Colon (tissue), 2 donors: ENCODE results near the gene MAP4K3.
"Not testable (repeated sequence)": the region's sequence is repeated elsewhere in the genome, so short reads cannot be mapped to it uniquely, and the experiment has no call there.

Experiments used
- FAIRE-seq: peaks from 2 replicates; lab custom pipeline; 2012; peaks lifted over from hg19 to GRCh38; lab: Jason Lieb, UNC
- donor health status: control.
- donor health status: control.

MAP4K3 gene

DNA sequence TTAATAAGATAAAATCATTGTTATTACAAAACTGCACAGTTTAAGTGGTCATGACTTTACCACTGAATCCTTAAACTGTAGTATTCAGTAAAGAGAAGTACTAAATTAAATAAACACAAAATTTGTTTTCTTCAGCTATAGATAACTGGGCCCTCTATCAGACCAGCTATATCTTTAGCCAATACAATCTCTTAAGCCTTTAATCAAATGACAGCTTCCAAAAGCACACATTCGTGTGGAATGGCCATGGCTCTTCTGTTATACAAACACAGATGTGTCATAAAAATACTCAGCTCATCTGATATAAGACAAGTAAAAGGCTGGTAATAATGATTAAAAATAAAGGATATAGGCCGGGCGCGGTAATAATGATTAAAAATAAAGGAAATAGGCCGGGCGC is 135.7 kb downstream of the MAP4K3 start:
- no peak for FAIRE-seq

DNA sequence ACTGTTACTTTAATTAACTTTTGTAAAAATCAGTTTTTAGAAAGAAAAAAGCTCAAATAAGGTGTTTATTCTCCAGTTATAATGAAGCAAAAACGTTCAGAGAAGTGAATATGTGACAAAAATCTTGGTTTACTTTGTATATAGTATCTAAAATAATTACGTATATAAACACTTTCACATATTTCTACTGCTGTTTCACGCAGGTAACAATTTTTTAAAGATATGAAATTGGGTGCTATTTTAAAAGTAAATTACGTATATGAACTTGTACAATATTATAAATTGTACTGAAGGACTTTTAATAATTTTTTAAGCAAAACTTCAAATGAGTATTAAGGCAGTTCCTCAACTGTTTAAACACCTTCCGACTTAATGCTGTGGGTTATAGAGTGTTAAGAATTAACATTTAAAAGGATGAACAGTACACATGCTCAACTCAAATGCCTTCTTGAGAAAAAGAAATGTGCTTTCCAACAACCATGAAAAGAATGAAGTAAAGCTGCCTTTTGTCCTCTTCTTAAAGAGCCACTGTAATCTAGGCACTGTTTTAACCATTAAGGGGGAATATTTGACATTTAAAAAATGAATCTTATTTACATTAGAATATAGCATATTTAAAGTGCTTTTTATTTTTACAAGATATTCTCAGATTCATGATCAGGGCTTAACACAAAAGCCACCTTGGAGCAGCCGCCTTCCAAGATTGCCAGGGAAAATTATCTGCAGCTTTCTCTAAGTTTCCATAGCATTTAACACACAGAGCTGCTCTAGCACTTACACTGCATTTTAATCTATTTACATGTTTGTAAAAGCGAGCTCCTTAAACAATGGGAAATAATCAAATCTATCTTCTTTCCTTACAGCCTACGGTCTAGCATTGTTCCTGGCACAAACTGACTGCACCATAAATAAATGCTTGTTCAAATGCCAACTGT is 136.8 kb downstream of the MAP4K3 start:
- no peak for FAIRE-seq

DNA sequence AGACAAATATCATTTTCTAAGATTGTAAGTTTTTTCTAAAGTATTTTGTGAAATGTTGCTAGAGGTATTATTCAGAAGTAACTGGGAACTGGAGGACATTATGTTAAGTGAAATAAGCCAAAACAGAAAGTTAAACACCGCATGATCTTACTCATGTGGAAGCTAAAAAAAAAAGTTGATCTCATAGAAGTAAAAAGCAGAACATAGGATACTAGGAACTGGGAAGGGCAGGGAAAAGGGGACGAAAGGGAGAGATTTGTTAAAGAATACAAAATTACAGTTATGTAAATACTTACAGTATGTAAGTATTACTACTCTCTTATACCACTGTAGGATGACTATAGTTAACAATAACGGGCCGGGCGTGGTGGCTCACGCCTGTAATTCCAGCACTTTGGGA is 146.7 kb downstream of the MAP4K3 start:
- FAIRE-seq = no peak

DNA sequence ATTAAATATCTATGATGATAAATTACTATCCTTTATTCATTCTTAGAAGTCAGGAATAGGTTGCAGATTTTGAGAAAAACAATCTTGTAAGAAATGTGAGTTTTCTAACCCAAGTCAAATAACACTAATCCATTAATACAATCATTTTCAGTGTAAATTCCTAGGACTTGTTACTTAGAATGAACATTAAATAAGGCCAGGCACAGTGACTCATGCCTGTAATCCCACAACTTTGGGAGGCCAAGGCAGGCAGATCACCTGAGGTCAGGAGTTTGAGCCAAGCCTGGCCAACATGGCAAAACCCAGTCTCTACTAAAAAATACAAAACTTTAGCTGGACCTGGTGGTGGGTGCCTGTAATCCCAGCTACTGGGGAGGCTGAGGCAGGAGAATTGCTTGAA is 147.5 kb downstream of the MAP4K3 start:
- FAIRE-seq = no peak

DNA sequence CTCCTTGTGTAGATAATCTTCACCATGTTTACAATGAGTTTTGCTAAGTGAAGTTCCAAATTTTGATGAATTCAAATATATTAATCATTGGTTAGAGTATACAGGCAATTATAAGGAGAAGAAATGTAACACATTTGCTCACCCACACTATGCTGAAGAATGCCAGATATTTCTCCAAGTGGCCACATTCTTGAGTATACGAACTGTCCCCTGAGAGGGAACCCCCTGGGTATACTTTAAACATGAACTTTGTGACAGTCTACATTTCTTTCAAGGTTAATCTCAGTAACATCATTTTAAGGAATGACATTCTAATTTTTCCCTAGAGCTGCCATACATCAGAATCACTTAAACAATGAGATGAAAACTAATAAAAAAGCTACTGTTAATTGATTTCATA is 153.5 kb downstream of the MAP4K3 start:
- no peak for FAIRE-seq

DNA sequence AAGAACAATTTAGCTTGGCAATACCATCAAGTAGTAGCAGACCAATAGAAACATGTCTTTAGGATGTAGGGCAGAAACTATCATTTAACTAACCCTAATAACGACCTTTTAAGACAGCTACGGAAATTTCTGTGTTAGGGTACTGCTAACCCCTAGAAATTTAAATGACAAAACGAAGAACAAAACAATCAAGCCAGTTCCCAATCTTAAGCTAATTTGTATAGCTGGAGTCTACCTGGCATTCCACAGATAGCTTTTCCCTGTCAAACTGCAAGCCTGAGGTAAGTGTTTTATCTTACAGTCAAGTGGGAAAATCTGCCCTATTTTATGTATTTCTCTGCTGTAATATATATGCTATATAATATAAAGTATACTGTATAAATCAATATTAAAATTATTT is 155.7 kb downstream of the MAP4K3 start:
- no peak for FAIRE-seq

DNA sequence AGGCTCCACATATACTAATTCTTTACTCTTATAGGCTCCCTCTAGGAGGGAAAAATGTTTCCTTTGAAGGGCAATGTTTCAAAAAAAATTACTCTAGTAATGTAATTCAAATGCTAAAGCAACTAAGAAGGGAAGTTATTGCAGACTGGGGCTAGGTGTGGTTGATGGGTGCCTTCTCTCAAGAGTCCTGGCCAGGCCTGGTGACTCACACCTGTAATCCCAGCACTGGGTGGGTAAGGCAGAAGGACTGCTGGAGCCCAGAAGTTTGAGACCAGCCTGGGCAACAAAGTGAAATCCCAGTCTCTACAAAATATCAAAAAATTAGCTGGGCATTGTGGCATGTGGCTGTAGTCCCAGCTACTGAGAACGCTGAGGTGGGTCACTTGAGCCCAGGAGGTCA is 162.1 kb downstream of the MAP4K3 start:
- no peak for FAIRE-seq

DNA sequence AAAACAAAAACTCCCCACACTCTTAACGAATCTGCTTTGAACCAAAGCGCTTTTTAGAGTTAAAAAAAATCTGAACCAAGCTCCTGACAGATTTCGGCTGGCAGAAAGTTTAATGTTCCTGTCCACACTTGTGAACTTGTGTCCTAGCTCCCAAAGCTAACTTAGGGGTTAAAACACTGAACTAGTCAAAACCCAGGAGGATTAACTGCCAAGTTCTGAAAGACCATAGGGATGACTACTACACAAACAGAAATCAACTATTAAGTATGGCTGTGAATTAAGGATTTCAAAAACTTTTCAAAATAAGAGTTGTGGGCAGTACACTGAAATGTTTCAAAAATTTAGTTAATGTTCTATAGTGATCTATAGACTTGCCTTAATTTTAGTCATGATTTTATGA is 167.1 kb downstream of the MAP4K3 start:
- FAIRE-seq = no peak

DNA sequence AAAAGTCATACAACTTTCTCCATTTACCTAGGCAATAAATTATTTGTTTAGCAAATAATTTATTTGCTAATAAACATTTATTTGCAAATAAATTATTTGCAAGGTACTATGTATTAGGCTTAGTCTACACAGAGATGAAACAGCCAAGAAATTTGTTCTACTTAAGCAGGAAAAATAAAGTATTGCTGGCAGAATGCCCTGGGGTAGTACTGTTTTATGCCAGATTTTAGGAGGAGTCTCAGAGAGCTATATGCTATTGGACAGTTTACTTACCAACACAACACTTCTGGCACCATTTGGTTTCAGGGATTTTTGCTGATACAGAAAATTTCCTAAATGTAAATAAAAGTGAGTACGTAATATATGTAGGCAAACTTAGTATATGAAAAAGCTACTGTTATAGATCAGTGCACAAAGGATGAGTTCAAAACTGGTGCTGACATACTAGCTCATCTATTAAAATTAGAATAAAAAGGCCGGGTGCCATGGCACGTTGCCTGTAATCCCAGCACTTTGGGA is 170.1 kb downstream of the MAP4K3 start:
- FAIRE-seq = no peak

DNA sequence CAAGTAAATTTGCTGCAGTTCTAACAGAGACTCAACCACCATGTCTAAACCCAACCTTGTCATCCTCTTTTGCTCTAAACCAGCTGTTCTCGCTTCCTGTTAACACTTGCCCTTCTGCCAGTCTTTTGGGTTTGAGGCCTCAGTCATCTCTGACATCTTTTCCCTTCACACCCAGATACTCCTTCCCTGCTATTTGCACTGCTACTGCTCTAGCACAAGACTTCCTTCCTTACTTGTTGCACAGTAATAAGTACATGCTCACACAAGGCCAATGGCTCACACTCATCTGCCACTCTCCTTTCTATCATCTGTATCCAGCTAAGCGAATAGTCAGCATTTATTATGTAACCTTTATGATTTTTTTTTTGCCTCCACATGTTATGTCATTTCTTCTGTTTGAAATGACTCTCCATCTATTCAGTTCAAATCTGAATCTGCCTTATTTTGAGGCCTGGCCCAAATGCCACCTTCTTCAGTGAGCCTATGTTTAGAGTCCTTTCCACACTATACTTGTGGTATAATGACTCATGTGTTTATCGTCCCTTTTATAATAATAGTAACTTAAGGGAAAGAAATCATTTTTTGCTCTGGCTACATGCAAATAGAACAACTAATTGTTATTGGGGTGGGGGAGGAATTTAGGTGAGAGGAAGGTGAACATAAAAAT is 170.8 kb downstream of the MAP4K3 start:
- FAIRE-seq = no peak

DNA sequence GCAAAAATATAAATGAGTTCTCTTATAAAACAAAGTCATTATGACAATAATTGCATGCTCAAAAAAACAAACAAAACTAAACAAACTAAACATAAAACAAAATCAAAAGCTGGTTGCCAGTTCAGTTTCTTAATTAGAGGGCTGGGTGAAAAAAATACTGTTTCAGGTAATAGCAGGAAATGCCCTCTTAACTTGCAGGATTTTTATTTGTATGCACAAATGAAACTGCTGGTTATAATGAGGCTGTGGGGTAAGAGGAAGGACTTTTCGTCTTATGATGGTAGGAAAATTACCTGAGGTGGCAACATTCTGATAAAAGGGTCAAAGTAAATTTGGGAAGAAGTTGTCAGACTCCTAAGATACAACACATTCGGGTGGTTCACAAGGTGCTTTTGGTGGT is 171.8 kb downstream of the MAP4K3 start:
- FAIRE-seq = no peak

DNA sequence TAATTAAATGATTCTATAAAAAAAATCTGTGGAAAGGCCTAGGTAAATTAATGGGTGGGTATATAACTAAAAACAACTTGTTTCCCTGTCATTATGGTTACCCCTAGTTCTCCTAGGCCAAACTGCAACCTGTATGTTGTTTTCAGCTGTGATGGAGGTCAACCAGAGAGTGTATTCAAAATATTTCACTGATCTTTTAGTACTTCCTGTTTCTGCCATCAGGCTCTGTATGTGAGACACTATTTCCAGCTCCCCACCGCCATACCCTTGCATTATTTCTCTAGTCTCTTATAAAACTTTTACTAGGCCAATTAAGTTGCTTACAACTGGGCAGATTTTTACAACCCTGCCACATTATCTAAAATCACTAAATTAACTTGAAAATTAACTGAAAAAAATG is 172.4 kb downstream of the MAP4K3 start:
- no peak for FAIRE-seq

DNA sequence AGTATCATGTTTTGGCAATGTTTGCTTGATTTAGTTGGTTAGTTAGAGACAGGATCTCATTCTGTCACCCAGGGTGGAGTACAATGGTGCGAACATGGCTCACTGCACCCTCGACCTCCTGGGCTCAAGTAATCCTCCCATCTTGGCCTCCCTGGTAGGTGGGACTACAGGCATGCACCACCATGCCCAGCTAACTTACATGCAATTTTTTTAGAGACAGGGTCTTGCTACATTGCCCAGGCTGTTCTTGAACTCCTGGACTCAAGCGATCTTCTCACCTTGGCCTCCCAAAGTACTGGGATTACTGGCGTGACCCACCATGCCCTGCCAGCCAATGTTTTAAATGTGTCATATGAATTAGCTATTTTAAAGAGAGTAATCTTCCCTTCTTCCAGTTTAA is 177.0 kb downstream of the MAP4K3 start:
- FAIRE-seq = no peak

DNA sequence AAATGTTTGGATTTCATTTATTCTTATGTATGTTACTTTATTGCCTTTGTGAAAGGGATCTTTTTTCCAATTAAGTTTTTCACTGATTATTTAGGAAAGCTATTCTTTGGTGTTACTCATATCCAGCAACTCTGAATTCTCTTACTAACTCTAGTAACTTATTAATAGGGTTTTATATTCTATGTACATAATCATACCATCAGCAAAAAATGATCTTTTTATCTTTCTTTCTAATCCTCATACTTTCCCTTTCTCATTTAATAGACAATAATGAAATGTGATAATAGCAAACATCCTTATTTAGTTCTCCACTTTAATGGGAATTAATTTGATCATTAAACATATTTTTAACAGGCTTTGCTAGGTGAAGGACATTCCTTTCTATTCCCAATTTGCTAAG is 181.0 kb downstream of the MAP4K3 start:
- no peak for FAIRE-seq

DNA sequence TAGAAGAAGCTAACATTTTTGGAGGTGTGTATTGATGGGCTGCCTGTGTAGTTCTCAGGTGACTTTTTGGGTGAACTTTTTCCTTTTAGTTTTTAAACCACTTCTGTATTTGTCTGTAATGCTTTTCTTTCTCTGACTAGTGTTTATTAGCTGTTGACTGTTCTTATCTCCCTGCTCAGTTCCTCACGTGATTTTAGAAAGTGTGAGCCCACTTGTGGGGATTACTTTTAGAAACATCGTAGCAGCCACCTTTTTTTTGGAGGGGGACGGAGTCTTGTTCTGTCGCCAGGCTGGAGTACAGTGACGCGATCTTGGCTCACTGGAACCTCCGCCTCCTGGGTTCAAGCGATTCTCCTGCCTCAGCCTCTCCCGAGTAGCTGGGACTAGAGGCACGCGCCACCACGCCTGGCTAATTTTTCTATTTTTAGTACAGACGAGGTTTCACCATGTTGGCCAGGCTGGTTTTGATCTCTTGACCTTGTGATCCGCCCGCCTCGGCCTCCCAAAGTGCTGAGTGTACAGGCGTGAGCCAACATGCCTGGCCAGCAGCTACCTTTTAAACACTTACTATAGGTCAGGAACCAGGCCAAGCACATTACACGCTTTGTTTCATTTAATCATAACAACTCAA is 184.1 kb downstream of the MAP4K3 start:
- FAIRE-seq = no peak

DNA sequence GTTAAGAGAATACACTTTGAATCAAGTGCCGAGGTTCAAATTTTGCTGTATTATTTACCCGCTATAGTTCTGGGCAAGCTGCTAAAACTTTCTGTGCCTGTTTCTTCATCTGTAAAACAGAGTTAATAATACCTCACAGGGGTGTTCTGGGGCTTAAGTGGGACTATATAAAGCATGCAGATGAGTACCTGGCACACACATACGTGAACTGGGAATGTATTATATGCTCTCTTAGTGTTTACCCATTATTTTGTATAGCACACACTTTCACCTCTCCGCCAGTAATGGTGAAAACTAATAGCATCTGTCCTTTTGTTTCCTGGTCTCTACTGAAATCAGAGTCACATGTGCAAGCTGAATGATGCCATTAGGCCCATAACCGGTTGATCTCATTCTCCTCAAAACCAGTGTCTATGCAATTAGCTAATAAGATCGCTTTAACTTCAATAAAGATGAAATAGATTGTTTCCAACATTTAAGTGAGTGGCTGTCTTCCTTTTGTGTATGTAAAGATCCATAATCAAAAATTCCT is 189.5 kb downstream of the MAP4K3 start:
- FAIRE-seq = no peak

DNA sequence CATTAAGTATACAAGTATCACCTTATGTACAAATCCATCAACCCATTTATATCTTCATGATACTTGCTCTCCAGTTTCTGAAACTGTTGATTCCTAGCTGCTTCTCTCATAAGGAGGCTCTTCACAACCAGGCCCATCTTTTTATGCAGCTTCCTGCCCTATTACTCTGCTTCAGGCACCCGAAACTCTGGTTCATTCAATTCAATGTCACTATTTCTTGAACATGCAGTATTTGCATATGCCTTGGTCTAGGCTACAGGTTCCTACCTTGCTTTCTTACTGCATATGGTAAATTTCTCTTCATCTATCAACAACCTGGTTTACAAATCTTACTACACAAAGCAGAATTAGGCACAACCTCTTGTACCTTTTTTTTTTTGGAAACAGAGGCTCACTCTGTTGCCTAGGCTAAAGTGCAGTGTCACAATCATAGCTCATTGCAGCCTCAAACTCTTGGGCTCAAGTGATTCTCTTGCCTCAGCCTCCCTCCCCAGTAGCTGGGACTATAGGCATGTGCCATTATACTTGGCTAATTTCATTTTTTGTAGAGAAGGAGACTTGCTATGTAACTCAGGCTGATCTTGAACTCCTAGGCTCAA is 190.6 kb downstream of the MAP4K3 start:
- FAIRE-seq = no peak

DNA sequence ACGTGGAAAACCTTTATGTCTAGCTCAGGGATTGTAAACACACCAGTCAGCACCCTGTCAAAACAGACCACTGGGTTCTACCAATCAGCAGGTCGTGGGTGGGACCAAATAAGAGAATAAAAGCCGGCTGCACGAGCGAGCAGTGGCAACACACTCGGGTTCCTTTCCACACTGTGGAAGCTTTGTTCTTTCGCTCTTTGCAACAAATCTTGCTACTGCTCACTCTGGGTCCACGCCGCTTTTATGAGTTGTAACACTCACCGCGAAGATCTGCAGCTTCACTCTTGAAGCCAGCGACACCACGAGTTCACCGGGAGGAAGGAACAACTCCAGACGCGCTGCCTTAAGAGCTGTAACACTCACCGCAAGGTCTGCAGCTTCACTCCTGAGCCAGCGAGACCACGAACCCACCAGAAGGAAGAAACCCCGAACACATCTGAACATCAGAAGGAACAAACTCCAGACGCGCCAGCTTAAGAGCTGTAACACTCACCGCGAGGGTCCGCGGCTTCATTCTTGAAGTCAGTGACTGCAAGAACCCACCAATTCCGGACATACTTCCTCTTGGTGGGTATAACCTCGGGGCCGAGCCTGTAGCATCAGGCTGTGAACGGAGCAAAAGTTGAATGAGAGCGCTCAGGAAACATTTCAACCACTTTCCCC is 192.0 kb downstream of the MAP4K3 start:
- FAIRE-seq = not testable (repeated sequence)

DNA sequence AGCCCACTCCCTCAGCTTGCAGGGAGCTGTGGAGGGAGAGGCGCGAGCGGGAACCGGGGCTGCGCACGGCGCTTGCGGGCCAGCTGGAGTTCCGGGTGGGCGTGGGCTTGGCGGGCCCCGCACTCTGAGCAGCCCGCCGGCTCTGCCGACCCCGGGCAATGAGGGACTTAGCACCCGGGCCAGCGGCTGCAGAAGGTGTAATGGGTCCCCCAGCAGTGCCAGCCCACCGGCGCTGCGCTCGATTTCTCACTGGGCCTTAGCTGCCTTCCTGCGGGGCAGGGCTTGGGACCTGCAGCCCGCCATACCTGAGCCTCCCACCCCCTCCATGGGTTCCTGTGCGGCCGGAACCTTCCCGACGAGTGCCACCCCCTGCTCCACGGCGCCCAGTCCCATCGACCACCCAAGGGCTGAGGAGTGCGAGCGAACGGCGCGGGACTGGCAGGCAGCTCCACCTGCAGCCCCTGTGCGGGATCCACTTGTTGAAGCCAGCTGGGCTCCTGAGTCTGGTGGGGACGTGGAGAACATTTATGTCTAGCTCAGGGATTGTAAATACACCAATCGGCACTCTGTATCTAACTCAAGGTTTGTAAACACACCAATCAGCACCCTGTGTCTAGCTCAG is 192.7 kb downstream of the MAP4K3 start:
- not testable (repeated sequence) for FAIRE-seq

DNA sequence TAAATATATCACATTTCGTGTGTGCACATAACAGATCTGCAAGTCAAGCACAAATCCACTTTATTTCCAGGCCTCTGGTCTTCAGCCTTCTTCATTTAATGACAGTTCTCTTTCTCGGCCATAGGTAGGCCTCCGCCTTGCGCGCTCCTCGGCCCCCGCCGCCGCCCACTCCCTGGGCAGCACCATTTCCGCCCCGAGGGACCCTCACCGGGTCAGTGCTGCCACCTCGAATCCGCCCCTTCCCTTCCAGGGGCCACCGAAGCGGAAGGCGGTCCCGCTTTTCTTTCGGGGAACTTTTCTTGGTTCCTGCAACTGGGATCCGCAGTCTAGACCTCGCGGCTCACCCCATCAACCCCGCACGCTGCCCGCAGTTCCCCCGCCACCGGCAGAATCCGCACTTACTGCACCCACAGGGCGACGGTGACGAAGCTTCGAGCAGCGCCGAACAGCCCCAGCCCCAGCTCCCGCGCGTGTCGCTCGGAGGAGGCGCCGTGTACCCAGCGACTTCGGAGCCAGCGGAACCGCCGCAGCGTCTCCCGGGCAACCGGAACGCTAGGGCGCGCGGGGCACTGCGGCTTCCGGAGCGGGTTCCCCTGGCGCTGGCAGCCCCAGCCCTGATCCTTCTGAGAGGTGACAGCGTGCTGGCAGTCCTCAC is 193.5 kb downstream of the MAP4K3 start, which contains the start of gene CDKL4:
Gene CDKL4 (minus strand): TSS at position 502 of the 655 bp plus-strand sequence.
- FAIRE-seq = no peak

DNA sequence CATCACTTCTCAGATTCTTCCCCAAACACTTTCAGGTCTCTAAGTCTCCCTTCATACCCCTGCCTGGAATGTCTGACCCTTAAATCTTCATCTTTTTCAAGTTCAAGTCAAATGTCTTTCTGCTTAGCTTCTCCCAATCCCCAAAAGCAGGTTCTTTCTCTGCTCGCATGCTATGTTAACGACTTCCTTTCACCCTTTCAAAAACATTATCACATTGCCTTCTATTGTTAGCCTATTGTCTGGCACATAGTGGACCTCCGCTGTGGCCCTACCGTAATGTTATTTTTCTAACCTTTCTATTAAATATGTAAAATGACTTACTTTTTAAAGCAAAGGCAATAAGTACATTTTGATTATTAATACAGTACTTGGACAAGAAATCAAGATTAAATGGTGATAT is 195.5 kb downstream of the MAP4K3 start:
- FAIRE-seq = no peak
